Measurements from ENCODE around the gene GAREM1.
A peak's percentile ranks its signal among the peaks of the same experiment; 100 is the strongest.
"Not testable (repeated sequence)": the region's sequence is repeated elsewhere in the genome, so short reads cannot be mapped to it uniquely, and the experiment has no call there.

Gene GAREM1

DNA sequence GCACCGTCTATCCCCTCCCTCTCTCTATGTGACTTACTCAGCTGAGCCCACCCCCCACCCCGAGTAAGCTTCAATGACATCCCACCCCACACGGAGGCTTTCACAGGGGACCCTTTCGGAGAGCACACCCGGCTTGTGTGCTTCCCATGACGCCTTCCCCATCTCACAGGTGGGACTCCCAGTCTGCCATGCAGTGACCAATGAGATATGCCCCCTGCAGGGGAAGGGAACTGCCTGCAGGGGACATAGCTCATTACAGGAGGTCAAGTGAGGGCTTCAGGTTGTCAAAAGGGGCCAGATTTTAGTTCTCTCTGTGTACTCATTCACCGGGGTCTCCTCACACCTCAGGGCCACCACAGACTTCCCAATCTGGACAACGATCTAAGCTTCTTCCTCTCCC, 112.6 kb downstream of the GAREM1 start:
- H3K4me3 ChIP-seq (ENCODE audit: low read depth in 1 of 2, low read length in 2 of 2) = no peak overlapping the region
- H3K9me3 ChIP-seq (ENCODE audit: control insufficient read depth in 1 of 2, low read length in 2 of 2) = no peaks in the 10 kb centered on the region
- H3K9ac ChIP-seq (ENCODE audit: low read depth in 1 of 2, low read length in 2 of 2) = no peak overlapping the region
- H3K4me1 ChIP-seq (ENCODE audit: control insufficient read depth in 1 of 2, insufficient read depth in 2 of 2, low read length in 2 of 2) = peaks cover 4 to 8% of the 10 kb centered on the region in 2 donors
- no peaks in the 10 kb centered on the region for H3K36me3 ChIP-seq (ENCODE audit: control insufficient read depth in 1 of 2, insufficient read depth in 2 of 2, low read length in 2 of 2)
- no peaks in the 10 kb centered on the region for H3K27me3 ChIP-seq (ENCODE audit: control insufficient read depth in 1 of 2, insufficient read depth in 2 of 2, low read length in 2 of 2)
- H3K27ac ChIP-seq (ENCODE audit: low read depth, low read length) = no peak overlapping the region

GRCh38 chr18:32355896-32356295, 114.8 kb downstream of the GAREM1 start:
- no peak overlapping the region for H3K4me3 ChIP-seq (ENCODE audit: low read depth in 1 of 2, low read length in 2 of 2)
- no peaks in the 10 kb centered on the region for H3K27me3 ChIP-seq (ENCODE audit: control insufficient read depth in 1 of 2, insufficient read depth in 2 of 2, low read length in 2 of 2)
- no peaks in the 10 kb centered on the region for H3K36me3 ChIP-seq (ENCODE audit: control insufficient read depth in 1 of 2, insufficient read depth in 2 of 2, low read length in 2 of 2)
- H3K9ac ChIP-seq (ENCODE audit: low read depth in 1 of 2, low read length in 2 of 2) = no peak overlapping the region
- no peak overlapping the region for H3K27ac ChIP-seq (ENCODE audit: low read depth, low read length)
- no peaks in the 10 kb centered on the region for H3K9me3 ChIP-seq (ENCODE audit: control insufficient read depth in 1 of 2, low read length in 2 of 2)
- H3K4me1 ChIP-seq (ENCODE audit: control insufficient read depth in 1 of 2, insufficient read depth in 2 of 2, low read length in 2 of 2) = peaks cover 4 to 13% of the 10 kb centered on the region in 2 donors

DNA sequence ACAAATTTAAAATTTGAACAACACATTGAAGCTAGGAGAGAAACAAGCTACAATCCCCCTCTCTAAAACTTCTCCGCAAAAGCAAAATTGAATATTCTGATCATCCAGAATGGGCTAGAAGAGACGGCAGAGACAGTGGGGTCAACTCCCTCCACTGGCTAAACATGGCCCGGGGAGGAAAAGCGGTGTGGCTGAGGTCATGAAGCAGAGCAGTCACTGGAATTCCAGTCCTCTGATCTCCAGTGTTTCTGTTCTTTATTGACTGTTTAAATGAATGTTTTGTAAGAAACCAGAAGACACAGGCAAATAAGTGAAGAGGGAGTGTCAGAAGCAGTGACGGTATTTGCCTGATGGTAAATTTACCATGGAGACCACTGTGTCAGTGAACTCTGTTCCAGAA, 116.2 kb downstream of the GAREM1 start:
- Histone ChIP-seq H3K9me3 (ENCODE audit: control insufficient read depth in 1 of 2, low read length in 2 of 2) (no peaks in the 10 kb centered on the region), H3K4me1 (ENCODE audit: control insufficient read depth in 1 of 2, insufficient read depth in 2 of 2, low read length in 2 of 2) (peaks cover 4 to 20% of the 10 kb centered on the region in 2 donors), H3K27ac (ENCODE audit: low read depth, low read length) (no peak overlapping the region), H3K36me3 (ENCODE audit: control insufficient read depth in 1 of 2, insufficient read depth in 2 of 2, low read length in 2 of 2) (no peaks in the 10 kb centered on the region), H3K27me3 (ENCODE audit: control insufficient read depth in 1 of 2, insufficient read depth in 2 of 2, low read length in 2 of 2) (no peaks in the 10 kb centered on the region), H3K4me3 (ENCODE audit: low read depth in 1 of 2, low read length in 2 of 2) (no peak overlapping the region), H3K9ac (ENCODE audit: low read depth in 1 of 2, low read length in 2 of 2) (no peak overlapping the region)

DNA sequence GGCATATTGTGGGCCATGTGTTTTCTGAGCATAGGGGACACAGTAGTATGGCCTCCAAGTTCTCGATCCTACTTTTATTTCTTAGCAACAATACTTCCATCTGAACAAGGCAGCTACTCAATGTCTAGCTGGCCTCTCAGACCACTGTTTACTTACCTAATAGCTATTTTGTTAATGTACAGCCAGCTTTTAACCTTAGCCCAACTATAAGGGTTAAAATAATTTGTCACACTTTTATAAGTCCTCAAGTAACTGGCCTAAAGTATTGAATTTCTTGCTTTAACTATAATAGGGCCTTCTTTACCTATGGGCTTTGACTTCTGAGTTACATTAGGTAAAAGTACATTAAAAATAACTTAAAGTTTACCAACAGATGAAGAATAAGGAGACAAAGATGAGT, 117.4 kb downstream of the GAREM1 start:
- H3K9me3 ChIP-seq (ENCODE audit: control insufficient read depth in 1 of 2, low read length in 2 of 2) = no peaks in the 10 kb centered on the region
- H3K4me1 ChIP-seq (ENCODE audit: control insufficient read depth in 1 of 2, insufficient read depth in 2 of 2, low read length in 2 of 2) = peaks cover 4 to 20% of the 10 kb centered on the region in 2 donors
- no peak overlapping the region for H3K9ac ChIP-seq (ENCODE audit: low read depth in 1 of 2, low read length in 2 of 2)
- H3K36me3 ChIP-seq (ENCODE audit: control insufficient read depth in 1 of 2, insufficient read depth in 2 of 2, low read length in 2 of 2) = no peaks in the 10 kb centered on the region
- H3K4me3 ChIP-seq (ENCODE audit: low read depth in 1 of 2, low read length in 2 of 2) = no peak overlapping the region
- no peaks in the 10 kb centered on the region for H3K27me3 ChIP-seq (ENCODE audit: control insufficient read depth in 1 of 2, insufficient read depth in 2 of 2, low read length in 2 of 2)
- no peak overlapping the region for H3K27ac ChIP-seq (ENCODE audit: low read depth, low read length)

DNA sequence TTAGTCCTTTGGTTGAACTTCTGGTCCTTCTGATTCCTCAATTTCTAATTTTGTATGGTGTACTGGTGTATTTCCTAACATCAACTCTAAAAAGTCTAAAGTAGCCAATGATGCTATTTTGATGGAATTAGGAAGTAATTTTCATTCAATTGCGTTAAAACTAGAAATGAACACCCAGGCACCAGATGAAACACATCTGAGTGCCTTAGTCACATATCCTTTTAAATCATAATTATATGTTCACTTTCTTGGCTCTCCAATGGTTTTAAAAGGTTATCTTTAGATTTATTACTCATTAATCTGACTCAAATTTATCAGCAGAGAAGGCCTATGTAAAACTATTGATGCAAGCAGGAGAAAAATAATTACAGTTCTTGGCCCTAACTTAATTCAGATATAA, 119.7 kb downstream of the GAREM1 start:
- no peak overlapping the region for H3K9ac ChIP-seq (ENCODE audit: low read depth in 1 of 2, low read length in 2 of 2)
- no peaks in the 10 kb centered on the region for H3K9me3 ChIP-seq (ENCODE audit: control insufficient read depth in 1 of 2, low read length in 2 of 2)
- H3K27me3 ChIP-seq (ENCODE audit: control insufficient read depth in 1 of 2, insufficient read depth in 2 of 2, low read length in 2 of 2) = no peaks in the 10 kb centered on the region
- H3K27ac ChIP-seq (ENCODE audit: low read depth, low read length) = peak overlapping the region; percentile 4
- no peaks in the 10 kb centered on the region for H3K36me3 ChIP-seq (ENCODE audit: control insufficient read depth in 1 of 2, insufficient read depth in 2 of 2, low read length in 2 of 2)
- H3K4me1 ChIP-seq (ENCODE audit: control insufficient read depth in 1 of 2, insufficient read depth in 2 of 2, low read length in 2 of 2) = peaks cover 4 to 19% of the 10 kb centered on the region in 2 donors
- no peak overlapping the region for H3K4me3 ChIP-seq (ENCODE audit: low read depth in 1 of 2, low read length in 2 of 2)

GRCh38 chr18:32349728-32350395, 120.8 kb downstream of the GAREM1 start:
- Histone ChIP-seq H3K36me3 (ENCODE audit: control insufficient read depth in 1 of 2, insufficient read depth in 2 of 2, low read length in 2 of 2) (no peaks in the 10 kb centered on the region), H3K27ac (ENCODE audit: low read depth, low read length) (no peak overlapping the region), H3K4me1 (ENCODE audit: control insufficient read depth in 1 of 2, insufficient read depth in 2 of 2, low read length in 2 of 2) (peaks cover 0 to 15% of the 10 kb centered on the region in 2 donors), H3K9ac (ENCODE audit: low read depth in 1 of 2, low read length in 2 of 2) (no peak overlapping the region), H3K9me3 (ENCODE audit: control insufficient read depth in 1 of 2, low read length in 2 of 2) (no peaks in the 10 kb centered on the region), H3K27me3 (ENCODE audit: control insufficient read depth in 1 of 2, insufficient read depth in 2 of 2, low read length in 2 of 2) (no peaks in the 10 kb centered on the region), H3K4me3 (ENCODE audit: low read depth in 1 of 2, low read length in 2 of 2) (no peak overlapping the region)

- Histone ChIP-seq H3K27me3 (ENCODE audit: control insufficient read depth in 1 of 2, insufficient read depth in 2 of 2, low read length in 2 of 2) (no peaks in the 10 kb centered on the region), H3K4me1 (ENCODE audit: control insufficient read depth in 1 of 2, insufficient read depth in 2 of 2, low read length in 2 of 2) (peaks cover 0 to 9% of the 10 kb centered on the region in 2 donors), H3K4me3 (ENCODE audit: low read depth in 1 of 2, low read length in 2 of 2) (no peak overlapping the region), H3K9ac (ENCODE audit: low read depth in 1 of 2, low read length in 2 of 2) (no peak overlapping the region), H3K9me3 (ENCODE audit: control insufficient read depth in 1 of 2, low read length in 2 of 2) (no peaks in the 10 kb centered on the region), H3K36me3 (ENCODE audit: control insufficient read depth in 1 of 2, insufficient read depth in 2 of 2, low read length in 2 of 2) (no peaks in the 10 kb centered on the region), H3K27ac (ENCODE audit: low read depth, low read length) (no peak overlapping the region)
Measured at GRCh38 chr18:32346671-32347070, 124.0 kb downstream of the GAREM1 start.

DNA sequence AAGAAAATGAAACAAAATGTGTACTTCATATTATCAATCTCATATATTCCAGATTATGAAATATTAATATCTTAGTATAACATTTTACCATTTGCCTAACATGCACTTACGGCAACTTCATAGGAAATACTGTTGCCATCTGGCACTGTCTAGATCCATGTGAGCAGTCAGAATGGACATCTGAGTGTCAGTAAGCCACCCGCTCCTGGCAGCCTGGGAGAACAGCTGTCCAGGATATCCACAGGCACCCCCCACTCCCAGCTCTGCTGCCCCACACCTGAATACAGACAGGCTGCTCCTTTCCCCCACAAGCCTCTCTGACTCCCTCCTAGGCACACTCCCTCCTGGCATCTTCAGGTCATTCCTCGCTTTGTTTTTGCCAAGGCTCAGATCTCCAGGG, 127.0 kb downstream of the GAREM1 start:
- Histone ChIP-seq H3K9me3 (ENCODE audit: control insufficient read depth in 1 of 2, low read length in 2 of 2) (no peaks in the 10 kb centered on the region), H3K27ac (ENCODE audit: low read depth, low read length) (no peak overlapping the region)

DNA sequence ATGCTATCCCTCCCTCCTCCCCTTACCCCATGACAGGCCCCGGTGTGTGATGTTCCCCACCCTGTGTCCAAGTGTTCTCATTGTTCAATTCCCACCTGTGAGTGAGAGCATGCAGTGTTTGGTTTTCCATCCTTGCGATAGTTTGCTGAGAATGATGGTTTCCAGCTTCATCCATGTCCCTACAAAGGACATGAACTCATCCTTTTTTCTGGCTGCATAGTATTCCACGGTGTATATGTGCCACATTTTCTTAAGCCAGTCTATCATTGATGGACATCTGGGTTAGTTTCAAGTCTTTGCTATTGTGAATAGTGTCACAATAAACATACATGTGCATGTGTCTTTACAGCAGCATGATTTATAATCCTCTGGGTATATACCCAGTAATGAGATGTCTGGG, 129.6 kb downstream of the GAREM1 start:
- H3K36me3 ChIP-seq (ENCODE audit: control insufficient read depth in 1 of 2, insufficient read depth in 2 of 2, low read length in 2 of 2); H3K27ac ChIP-seq (ENCODE audit: low read depth, low read length); H3K4me3 ChIP-seq (ENCODE audit: low read depth in 1 of 2, low read length in 2 of 2); H3K27me3 ChIP-seq (ENCODE audit: control insufficient read depth in 1 of 2, insufficient read depth in 2 of 2, low read length in 2 of 2); H3K9ac ChIP-seq (ENCODE audit: low read depth in 1 of 2, low read length in 2 of 2); H3K9me3 ChIP-seq (ENCODE audit: control insufficient read depth in 1 of 2, low read length in 2 of 2): not testable (repeated sequence)
- H3K4me1 ChIP-seq (ENCODE audit: control insufficient read depth in 1 of 2, insufficient read depth in 2 of 2, low read length in 2 of 2) = peaks cover 8 to 14% of the 10 kb centered on the region in 2 donors

More for the DNA sequence above, 127.0 kb downstream of the GAREM1 start:
- Histone ChIP-seq H3K36me3 (ENCODE audit: control insufficient read depth in 1 of 2, insufficient read depth in 2 of 2, low read length in 2 of 2) (no peaks in the 10 kb centered on the region), H3K4me1 (ENCODE audit: control insufficient read depth in 1 of 2, insufficient read depth in 2 of 2, low read length in 2 of 2) (peaks cover 7 to 8% of the 10 kb centered on the region in 2 donors), H3K27me3 (ENCODE audit: control insufficient read depth in 1 of 2, insufficient read depth in 2 of 2, low read length in 2 of 2) (no peaks in the 10 kb centered on the region), H3K9ac (ENCODE audit: low read depth in 1 of 2, low read length in 2 of 2) (no peak overlapping the region), H3K4me3 (ENCODE audit: low read depth in 1 of 2, low read length in 2 of 2) (no peak overlapping the region)

GRCh38 chr18:32339045-32339444, 131.6 kb downstream of the GAREM1 start:
- no peaks in the 10 kb centered on the region for H3K9me3 ChIP-seq (ENCODE audit: control insufficient read depth in 1 of 2, low read length in 2 of 2)

More at GRCh38 chr18:32339045-32339444, 131.6 kb downstream of the GAREM1 start:
- no peak overlapping the region for H3K9ac ChIP-seq (ENCODE audit: low read depth in 1 of 2, low read length in 2 of 2)
- peaks cover 8 to 14% of the 10 kb centered on the region in 2 donors for H3K4me1 ChIP-seq (ENCODE audit: control insufficient read depth in 1 of 2, insufficient read depth in 2 of 2, low read length in 2 of 2)
- no peaks in the 10 kb centered on the region for H3K36me3 ChIP-seq (ENCODE audit: control insufficient read depth in 1 of 2, insufficient read depth in 2 of 2, low read length in 2 of 2)
- H3K4me3 ChIP-seq (ENCODE audit: low read depth in 1 of 2, low read length in 2 of 2) = no peak overlapping the region
- no peaks in the 10 kb centered on the region for H3K27me3 ChIP-seq (ENCODE audit: control insufficient read depth in 1 of 2, insufficient read depth in 2 of 2, low read length in 2 of 2)
- no peak overlapping the region for H3K27ac ChIP-seq (ENCODE audit: low read depth, low read length)

Data from duodenal mucosa (tissue), 2 donors.